Fibroblast of pulmonary artery (primary cell): ENCODE measurements around the gene KLHL2.

ENCODE experiments used
- DNase-seq: peaks from one replicate; pipeline ENCODE4 v3.0.0-alpha.2; 2010; ENCODE audit warnings: low read depth
- H3K4me3 ChIP-seq: replicated peaks from 2 replicates; pipeline ENCODE4 v1.5.1; 2011; ENCODE audit warnings: low read depth, mild to moderate bottlenecking, control low read depth, low read length, moderate library complexity
- CTCF ChIP-seq: IDR thresholded peaks from 2 replicates; pipeline ENCODE4 v1.5.1; 2011; ENCODE audit warnings: mild to moderate bottlenecking, control low read depth, low read length, inconsistent platforms; ENCODE audit errors: missing control alignments

Gene KLHL2

GRCh38 chr4:165289423-165289785 lies 82.0 kb downstream of the KLHL2 start:
- H3K4me3 ChIP-seq = no peak overlapping the region
- no peak for TF ChIP-seq CTCF
- DNase-seq = no peak

- TF ChIP-seq CTCF = no peak
- H3K4me3 ChIP-seq = no peak overlapping the region
- DNase-seq = no peak
Observed at GRCh38 chr4:165293061-165293460, 85.7 kb downstream of the KLHL2 start.

- no peak overlapping the region for H3K4me3 ChIP-seq
- peak; percentile 11 for DNase-seq
- no peak for TF ChIP-seq CTCF
Observed at GRCh38 chr4:165293927-165294649, 86.7 kb downstream of the KLHL2 start.

- H3K4me3 ChIP-seq = no peak overlapping the region
- no peak for TF ChIP-seq CTCF
- no peak for DNase-seq
Observed at GRCh38 chr4:165294907-165295306, 87.5 kb downstream of the KLHL2 start.

DNA sequence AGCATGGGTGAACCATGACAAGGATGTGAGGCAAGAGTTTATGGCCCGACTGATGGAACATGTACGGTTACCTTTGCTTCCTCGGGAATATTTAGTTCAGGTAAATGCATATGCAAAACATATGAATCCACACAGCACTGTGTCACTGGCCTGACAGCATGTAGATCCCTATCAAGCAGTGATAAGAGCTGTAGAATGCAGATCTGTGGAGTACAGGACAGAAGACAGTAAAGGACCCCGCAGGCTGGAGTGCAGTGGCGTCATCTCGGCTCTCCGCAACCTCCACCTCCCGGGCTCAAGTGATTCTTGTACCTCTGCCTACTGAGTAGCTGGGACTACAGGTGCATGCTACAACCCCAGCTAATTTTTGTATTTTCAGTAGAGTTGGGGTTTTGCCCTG lies 90.3 kb downstream of the KLHL2 start:
- H3K4me3 ChIP-seq = no peak overlapping the region
- DNase-seq = no peak
- TF ChIP-seq CTCF = no peak

- no peak for DNase-seq
- TF ChIP-seq CTCF = no peak
- no peak overlapping the region for H3K4me3 ChIP-seq
Observed at GRCh38 chr4:165299399-165300060, 92.2 kb downstream of the KLHL2 start.

- peak overlapping the region; percentile 23 for H3K4me3 ChIP-seq
Observed at GRCh38 chr4:165301833-165302232, 94.5 kb downstream of the KLHL2 start.

More at GRCh38 chr4:165301833-165302232, 94.5 kb downstream of the KLHL2 start:
- no peak for TF ChIP-seq CTCF
- DNase-seq = no peak
